GM12873 (cell line): Measurements from ENCODE around the gene MAD1L1.

Source experiments
- CTCF ChIP-seq: IDR thresholded peaks from 2 replicates; pipeline ENCODE4 v1.5.1; 2012; ENCODE audit warnings: low read depth, mild to moderate bottlenecking, moderate library complexity, low read length, control low read depth; ENCODE audit not compliant: insufficient read depth; ENCODE audit errors: missing control alignments

Gene MAD1L1

GRCh38 chr7:2037808-2038522 lies 194.8 kb downstream of the MAD1L1 start:
- TF ChIP-seq CTCF: no peak

DNA sequence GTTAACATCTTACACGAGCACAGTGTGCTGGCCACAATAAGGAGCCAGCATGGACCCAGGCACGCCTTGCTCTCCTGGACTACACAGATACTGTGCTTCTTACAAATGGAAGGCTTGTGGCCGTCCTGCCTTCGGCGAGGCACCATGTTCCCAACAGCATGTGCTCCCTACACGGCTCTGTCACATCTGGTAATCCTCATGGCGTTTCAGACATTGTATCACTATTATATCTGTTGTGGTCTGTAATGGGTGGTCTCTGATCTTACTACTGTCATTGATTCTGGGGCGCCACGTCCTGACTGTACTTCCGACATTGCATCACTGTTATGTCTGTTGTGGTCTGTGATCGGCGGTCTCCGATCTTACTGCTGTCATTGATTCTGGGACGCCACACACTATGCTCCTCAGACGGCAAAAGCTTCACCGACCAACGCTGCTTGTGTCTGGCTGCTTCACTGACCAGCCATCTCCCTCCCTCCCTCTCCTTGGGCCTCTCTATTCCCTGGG lies 195.4 kb downstream of the MAD1L1 start:
- TF ChIP-seq CTCF: no peak

GRCh38 chr7:2036786-2037185 lies 196.0 kb downstream of the MAD1L1 start:
- TF ChIP-seq CTCF: no peak

DNA sequence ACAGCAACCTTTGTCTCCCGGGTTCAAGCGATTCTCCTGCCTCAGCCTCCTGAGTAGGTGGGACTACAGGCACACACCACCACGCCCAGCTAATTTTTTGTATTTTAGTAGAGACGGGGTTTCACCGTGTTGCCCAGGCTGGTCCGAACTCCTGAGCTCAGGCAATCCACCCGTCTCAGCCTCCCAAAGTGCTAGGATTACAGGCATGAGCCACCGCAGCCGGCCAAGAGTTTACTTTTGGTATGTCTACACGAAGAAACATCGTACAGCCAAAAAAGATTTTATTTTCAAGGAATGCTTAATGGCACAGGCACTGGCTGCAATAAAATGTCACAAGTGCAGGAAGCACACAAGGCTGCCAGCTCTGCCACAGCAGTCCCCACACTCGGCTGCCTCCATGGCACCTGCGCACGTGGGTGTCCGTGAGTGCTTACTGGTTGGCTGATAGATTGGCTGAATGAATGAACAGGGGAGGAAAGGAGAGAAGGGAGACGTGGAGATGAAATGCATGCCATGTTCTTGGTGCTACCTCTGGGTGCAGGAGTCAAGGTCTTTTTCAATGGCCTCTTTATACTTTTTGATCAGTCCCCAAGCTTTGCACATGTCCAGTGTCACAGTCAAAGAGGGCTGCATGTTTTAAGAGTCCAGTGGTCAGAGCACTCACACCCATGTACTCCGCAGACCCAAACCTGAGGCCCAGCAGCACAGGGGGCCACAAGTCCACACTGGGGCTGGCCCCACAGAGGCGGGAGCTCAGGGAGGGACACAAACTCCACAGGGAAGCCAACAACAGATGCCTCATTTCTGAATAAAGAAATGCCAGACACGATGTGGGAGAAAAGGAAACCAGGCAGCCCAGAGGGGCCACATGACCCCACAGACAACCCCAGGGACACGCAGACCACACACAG lies 198.2 kb downstream of the MAD1L1 start:
- TF ChIP-seq CTCF: no peak

GRCh38 chr7:2033586-2034135 lies 199.1 kb downstream of the MAD1L1 start:
- TF ChIP-seq CTCF: no peak

GRCh38 chr7:2032876-2033407 lies 199.8 kb downstream of the MAD1L1 start:
- no peak for TF ChIP-seq CTCF
